Forelimb muscle (tissue), 1 donor: Measurements from ENCODE around the gene ALDH1A3. TPM values are rescaled to one million over a fixed set of nuclear protein-coding genes. Genes with fewer than 3 reads are reported as not detected.
"Not testable (repeated sequence)": the region's sequence is repeated elsewhere in the genome, so short reads cannot be mapped to it uniquely, and the experiment has no call there.

Source experiments
- DNase-seq: peaks from one replicate; pipeline ENCODE4 v3.0.0-alpha.2; 2013; ENCODE audit warnings: low read depth
- polyA plus RNA-seq: library from polyadenylated mRNA; unstranded; fragments of 120-200 nt; gene quantifications from one replicate; pipeline ENCODE4 v1.2.1, GENCODE V29; 2013; ENCODE audit not compliant: insufficient read length

ALDH1A3 gene
- 17.6 TPM for polyA plus RNA-seq

DNA sequence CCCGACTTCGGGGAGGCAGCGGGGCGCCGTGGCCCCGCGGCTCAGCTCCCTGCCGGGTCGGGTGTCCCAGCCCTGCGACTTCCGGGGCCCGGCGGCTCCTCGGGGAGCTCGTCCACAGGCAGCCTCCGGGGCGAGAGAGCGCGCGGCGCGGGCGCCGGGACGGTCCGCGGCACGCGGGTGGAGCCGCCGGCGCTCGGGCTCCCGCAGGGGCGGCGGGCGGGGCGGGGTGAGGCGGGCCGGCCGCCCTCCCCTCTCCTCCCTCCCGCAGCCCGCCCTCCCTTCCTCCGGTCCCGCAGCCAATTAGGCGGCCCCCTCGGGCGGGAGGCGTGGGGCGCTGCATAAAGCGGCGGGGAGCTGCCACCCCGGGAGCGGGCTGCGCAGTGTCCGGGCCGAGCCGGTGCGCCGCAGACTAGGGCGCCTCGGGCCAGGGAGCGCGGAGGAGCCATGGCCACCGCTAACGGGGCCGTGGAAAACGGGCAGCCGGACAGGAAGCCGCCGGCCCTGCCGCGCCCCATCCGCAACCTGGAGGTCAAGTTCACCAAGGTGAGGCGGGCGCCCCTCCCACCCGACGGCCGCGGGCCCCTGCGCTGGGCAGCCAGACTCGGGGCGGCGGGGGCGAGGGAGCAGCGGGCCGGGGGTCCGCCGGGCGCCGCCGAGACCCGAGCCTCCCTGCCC, at the start of gene ALDH1A3:
TSS of gene ALDH1A3 (plus strand) at position 368 of the 675 bp plus-strand sequence. CDS start at position 445, 77 bp downstream.
- DNase-seq = no peak

GRCh38 chr15:100831467-100831866, 48.2 kb upstream of the ALDH1A3 start:
- DNase-seq = no peak

DNA sequence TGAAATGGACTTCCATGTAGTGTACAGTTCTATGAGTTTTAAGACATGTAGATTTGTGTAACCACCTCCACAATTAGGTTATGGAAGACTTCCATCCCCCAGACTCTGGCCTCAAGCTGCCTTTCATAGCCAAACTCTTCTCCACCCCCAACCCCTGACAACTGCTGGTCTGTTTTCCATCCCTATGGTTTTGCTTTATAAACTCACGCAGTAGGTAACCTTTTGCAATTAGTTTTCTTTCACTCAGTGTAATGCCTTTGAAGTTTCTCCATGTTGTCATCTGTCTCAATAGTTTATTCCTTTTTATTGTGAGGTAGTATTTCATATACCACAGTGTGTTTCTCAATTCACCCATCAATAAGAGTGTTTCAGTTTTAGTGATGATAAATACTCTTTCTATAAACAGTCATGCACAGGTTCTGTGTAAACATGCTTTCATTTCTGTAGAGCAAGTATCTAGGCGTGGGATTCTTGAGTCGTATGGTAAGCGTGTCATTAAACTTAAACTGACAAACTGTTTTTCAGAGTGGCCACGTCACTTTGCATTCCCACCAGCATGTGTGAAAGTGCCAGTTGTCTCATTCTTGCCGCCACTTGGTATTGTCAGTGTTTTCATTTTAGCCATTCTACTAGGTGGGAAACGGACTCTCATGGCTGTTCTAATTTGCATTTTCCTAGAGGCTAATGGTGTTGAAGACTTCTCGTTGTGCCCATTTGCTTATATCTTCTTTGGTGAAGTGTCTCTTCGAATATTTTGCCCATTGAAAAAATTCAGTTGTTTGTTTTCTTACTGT, 47.3 kb upstream of the ALDH1A3 start:
- no peak for DNase-seq

DNA sequence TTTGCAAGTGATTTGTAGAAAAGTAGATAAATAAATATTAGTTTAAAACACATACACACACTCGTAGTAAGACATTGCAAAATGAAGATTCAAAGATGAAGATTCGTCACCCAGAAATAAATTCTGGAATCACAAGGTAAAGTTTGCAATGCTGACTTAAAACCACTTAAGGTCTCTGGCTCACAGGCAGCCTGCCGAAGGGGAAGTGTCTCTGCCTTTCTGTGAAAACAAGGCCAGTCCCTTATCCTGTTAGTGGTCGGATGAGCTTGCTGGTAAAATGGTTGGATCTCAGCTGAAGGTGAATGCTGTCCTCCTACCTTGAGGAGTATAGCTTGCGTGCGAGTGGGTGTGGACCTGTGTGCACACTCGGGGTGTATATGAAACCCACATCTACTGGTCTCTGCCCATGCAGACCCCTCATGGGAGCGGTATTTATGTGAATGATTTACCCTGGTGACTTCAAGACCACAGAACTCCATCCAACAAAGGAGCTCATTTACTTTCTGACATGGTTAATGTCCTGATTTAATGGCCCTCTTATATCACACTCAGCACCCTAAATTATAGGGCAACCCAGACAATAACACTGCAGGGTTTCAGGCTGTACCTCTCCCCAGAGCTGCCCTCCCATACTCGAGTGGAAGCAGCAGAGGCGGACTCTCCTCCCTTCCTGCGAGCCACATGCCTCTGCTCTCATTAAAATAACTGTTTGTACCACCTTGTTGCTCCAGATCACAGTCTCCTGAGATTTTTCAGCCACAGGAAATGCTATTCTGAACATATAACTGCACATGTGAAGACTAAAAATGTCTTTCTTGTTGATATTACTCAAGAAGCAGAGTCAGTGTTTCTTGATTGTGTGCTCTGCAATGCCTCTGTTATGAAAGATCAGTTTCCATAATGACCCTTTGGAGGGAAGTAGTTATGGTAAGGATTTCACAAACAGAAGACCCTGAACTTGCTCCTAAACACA, 45.9 kb upstream of the ALDH1A3 start:
- DNase-seq = no peak

GRCh38 chr15:100834731-100835130, 44.9 kb upstream of the ALDH1A3 start:
- DNase-seq = no peak

DNA sequence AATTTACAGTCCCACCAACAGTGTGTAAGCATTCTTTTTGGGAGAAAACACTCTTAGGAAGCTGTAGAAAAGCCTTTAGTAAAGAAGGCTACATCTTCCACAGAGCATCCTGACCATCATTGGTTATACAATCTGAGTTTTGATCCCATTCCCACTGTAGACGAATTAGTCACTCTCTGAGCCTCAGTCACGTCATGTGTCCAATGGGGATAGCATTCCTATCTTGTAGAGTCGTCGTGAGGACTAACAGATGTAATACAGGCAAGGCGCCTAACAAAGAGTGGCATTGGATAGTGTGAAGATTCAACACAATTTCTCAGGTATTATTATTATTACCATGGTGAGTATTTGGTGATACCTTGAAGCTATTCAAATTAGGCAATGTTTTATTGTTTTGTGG, 44.0 kb upstream of the ALDH1A3 start:
- no peak for DNase-seq

- DNase-seq = no peak
These were observed 43.1 kb upstream of the ALDH1A3 start for GRCh38 chr15:100836501-100836900.

DNA sequence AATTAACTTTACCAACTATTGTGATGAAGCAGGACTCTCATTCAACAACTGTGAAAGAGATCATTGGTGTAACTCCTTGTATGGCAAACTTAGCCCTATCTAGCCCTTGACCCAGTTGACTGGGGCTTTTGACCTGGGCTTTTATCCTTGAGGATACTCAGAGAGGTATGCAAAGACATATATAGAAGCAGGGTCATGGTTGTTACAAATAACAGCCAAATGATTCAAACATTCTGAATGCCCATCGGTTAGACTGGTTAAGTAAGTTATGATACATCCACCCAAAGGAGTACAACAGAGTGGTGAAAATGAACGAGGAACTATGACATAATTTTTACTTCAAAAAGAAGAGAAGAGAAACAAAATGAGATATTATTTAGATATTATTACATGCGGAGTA, 38.2 kb upstream of the ALDH1A3 start:
- DNase-seq = no peak

DNA sequence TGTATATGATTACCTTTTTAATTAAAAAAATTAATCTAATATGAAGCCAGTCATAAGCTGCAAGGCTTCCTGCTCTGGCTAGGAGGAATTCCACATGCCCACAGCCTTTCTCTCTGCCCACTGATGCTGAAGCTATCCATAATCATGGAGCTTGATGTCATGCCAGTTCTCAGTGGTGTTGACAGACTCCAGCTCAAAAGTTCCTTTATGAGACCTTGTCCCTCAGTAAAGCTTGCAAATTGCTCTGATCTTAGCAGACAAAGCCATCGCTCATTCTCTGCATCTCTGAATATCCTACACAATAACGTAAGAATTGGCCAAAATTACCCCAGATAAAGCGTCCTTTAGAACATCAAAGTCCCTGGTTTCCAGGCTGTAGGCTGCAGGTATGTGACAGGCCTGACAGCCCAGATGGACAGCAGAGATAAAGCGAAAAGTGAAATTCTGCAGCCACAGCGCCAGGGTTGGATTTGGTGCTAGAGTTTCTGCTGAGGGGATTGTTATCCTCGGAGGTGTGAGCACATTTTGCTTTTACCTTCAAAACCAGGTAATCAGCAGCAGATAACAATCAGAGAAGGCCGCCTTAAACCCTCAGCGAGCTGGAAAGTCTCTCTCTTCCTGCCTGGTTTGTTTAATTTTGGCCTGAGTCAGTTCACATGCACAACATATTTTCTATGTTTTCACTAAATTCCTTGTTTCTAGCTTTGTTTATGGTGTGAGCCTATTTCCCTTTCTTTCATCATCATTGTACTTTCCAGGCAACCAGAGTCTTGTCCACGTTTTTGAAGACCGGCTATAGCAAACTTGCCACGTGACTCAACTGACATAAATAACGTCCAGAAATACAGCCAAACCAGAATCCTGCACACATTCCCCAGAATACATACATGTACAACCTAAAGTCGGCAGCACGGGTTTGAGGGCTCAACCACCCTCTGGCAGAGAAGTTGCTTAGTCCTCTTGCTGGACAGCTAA, 36.6 kb upstream of the ALDH1A3 start:
- no peak for DNase-seq

DNA sequence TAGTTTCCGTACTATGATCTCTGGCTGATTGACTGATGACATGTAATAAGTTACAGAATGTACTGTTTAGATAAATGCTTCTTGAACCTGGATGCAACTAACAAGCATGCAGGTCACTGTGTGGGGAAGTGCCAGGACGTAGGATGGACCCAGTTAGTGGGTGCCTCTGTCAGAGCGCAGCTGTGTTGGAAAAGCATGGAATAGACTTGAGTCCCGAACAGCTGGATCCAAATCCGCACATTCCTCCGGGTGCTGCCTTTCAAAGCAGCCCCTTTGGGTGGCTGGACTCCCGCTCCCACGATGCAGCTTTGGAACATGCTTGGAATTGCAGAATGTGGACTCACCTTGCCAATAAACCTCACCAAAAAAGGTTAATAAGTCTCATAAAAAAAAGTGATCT, 35.5 kb upstream of the ALDH1A3 start:
- DNase-seq = no peak

- DNase-seq = no peak
These were observed 34.9 kb upstream of the ALDH1A3 start for GRCh38 chr15:100844778-100845177.

- DNase-seq = no peak
These were observed 32.4 kb upstream of the ALDH1A3 start for GRCh38 chr15:100847194-100847593.

DNA sequence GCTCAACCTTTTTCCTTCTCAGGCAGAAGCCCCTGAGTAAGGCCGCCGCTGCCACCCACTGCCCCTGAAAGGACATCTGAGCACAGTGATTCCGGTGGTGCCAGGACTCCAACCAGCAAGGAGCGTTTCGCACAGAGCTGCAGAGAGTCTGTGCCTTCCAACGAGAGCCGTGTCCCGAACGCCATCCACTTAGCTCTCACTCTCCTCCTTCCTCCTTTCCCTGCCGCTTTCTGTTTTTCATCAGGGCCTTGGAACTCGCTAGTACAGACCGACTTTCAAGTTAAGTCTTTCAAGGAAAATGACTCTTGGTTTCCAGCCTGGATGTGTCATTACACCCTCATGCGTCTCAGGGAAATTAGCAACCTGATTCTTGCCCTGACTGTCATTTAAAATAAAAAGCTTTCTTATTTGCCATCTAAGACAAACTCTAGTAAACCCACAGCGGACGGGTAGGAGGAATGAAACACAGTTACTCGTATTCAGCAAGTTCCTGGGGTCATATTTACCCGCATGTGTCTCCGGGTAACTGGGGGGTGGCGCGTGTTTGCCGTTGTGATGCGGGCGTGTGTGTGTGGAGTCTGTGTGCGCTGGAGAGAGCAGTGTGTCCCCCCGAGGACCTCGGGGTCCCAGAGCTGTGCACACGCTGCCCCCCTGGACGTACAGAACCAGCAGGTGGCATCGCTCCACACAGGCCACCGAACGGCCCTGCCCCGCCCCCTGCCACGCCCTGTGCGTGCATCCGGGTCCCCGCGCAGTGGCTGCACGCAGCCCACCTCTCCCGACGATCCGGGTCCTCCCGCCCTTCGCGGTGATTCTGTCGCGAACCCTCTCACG, 30.4 kb upstream of the ALDH1A3 start:
- DNase-seq = peak; percentile 41

GRCh38 chr15:100849855-100850218, 29.8 kb upstream of the ALDH1A3 start:
- no peak for DNase-seq

GRCh38 chr15:100851428-100852015, 28.1 kb upstream of the ALDH1A3 start:
- not testable (repeated sequence) for DNase-seq

- no peak for DNase-seq
These were observed 27.0 kb upstream of the ALDH1A3 start for GRCh38 chr15:100852630-100853029.

- DNase-seq = no peak
These were observed 25.8 kb upstream of the ALDH1A3 start for GRCh38 chr15:100853676-100854440.

DNA sequence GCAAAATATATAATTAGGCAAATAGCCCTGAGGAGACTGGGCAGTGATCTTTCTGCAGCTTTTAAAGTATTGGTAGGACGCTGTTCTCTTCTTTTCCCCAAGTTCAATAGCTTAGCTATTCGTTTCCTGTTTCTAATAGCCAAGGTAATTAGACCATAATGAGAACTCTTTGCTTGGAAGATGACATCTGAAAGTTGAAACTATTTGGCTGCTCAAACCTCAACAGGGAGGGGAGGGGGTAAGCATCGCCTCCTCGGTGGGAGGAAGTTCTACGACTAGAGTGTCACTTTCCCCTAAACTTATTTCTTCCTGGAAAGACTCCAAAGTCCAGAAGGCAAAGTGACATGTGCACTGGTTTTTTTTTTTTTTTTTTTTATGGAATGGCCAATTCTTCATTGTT, 22.8 kb upstream of the ALDH1A3 start:
- DNase-seq = no peak

DNA sequence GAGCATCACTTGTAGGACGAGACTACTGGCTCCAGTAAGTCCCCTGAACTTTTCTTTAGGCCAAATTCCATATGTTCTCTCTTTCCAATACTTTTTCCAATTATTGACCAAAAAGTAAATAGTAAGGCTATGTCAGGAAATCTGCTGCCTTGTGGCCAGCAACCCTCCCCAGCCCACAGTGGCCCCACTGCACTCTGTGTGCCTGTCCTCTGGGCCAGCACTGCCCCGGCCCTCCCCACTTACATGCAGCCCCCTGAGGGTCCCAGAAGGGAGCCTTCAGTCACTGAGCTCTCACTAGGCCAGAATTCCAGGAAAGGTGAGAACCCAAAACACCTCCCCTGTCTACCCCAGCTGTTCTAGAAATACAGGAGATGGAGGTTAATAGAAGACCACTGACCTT, 21.3 kb upstream of the ALDH1A3 start:
- DNase-seq = no peak
